Ishikawa (cell line): ENCODE results near the gene LINGO4.

ENCODE experiments used
- CEBPB ChIP-seq: IDR thresholded peaks from 2 replicates; pipeline ENCODE4 v1.6.1; 2012
- CREB1 ChIP-seq: IDR thresholded peaks from 2 replicates; pipeline ENCODE4 v1.6.1; 2012; ENCODE audit warnings: low read depth
- EGR1 ChIP-seq: IDR thresholded peaks from 2 replicates; pipeline ENCODE4 v1.6.1; 2012
- EP300 ChIP-seq: IDR thresholded peaks from 2 replicates; pipeline ENCODE4 v1.6.1; 2012; ENCODE audit warnings: borderline replicate concordance
- FOXM1 ChIP-seq: IDR thresholded peaks from 2 replicates; pipeline ENCODE4 v1.6.1; 2012; ENCODE audit warnings: low read depth, borderline replicate concordance
- NFIC ChIP-seq: IDR thresholded peaks from 2 replicates; pipeline ENCODE4 v1.6.1; 2012
- RAD21 ChIP-seq: IDR thresholded peaks from 2 replicates; pipeline ENCODE4 v1.6.1; 2012; ENCODE audit warnings: low read depth
- TAF1 ChIP-seq: IDR thresholded peaks from 2 replicates; pipeline ENCODE4 v1.6.1; 2012; ENCODE audit warnings: low read depth, mild to moderate bottlenecking
- TCF12 ChIP-seq: IDR thresholded peaks from 2 replicates; pipeline ENCODE4 v1.6.1; 2012; ENCODE audit warnings: low read depth
- TEAD4 ChIP-seq: IDR thresholded peaks from 2 replicates; pipeline ENCODE4 v1.6.1; 2012
- YY1 ChIP-seq: IDR thresholded peaks from 2 replicates; pipeline ENCODE4 v1.6.1; 2012; ENCODE audit warnings: low read depth
- ZBTB7A ChIP-seq: IDR thresholded peaks from 2 replicates; pipeline ENCODE4 v1.6.1; 2012; ENCODE audit warnings: low read depth
- TF ChIP-seq, protein P1 (sequence below): IDR thresholded peaks from 2 replicates; pipeline ENCODE4 v1.6.1; 2012; ENCODE audit warnings: low read depth, mild to moderate bottlenecking
- TF ChIP-seq, protein P2 (sequence below): IDR thresholded peaks from 2 replicates; pipeline ENCODE4 v1.6.1; 2012
- TF ChIP-seq, protein P3 (sequence below): IDR thresholded peaks from 2 replicates; pipeline ENCODE4 v1.6.1; 2012

Gene LINGO4

GRCh38 chr1:151851886-151852285 is 46.7 kb upstream of the LINGO4 start:
- no peak for TF ChIP-seq ZBTB7A
- TF ChIP-seq TEAD4: no peak
- TF ChIP-seq TCF12: no peak

- TF ChIP-seq RAD21 (no peak), NFIC (no peak), TEAD4 (no peak), ZBTB7A (no peak), TAF1 (no peak), YY1 (no peak), EP300 (no peak), FOXM1 (no peak), CEBPB (no peak), CREB1 (no peak), TCF12 (no peak), EGR1 (no peak)
- TF ChIP-seq, protein P1, sequence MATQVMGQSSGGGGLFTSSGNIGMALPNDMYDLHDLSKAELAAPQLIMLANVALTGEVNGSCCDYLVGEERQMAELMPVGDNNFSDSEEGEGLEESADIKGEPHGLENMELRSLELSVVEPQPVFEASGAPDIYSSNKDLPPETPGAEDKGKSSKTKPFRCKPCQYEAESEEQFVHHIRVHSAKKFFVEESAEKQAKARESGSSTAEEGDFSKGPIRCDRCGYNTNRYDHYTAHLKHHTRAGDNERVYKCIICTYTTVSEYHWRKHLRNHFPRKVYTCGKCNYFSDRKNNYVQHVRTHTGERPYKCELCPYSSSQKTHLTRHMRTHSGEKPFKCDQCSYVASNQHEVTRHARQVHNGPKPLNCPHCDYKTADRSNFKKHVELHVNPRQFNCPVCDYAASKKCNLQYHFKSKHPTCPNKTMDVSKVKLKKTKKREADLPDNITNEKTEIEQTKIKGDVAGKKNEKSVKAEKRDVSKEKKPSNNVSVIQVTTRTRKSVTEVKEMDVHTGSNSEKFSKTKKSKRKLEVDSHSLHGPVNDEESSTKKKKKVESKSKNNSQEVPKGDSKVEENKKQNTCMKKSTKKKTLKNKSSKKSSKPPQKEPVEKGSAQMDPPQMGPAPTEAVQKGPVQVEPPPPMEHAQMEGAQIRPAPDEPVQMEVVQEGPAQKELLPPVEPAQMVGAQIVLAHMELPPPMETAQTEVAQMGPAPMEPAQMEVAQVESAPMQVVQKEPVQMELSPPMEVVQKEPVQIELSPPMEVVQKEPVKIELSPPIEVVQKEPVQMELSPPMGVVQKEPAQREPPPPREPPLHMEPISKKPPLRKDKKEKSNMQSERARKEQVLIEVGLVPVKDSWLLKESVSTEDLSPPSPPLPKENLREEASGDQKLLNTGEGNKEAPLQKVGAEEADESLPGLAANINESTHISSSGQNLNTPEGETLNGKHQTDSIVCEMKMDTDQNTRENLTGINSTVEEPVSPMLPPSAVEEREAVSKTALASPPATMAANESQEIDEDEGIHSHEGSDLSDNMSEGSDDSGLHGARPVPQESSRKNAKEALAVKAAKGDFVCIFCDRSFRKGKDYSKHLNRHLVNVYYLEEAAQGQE: no peak
- TF ChIP-seq, protein P2, sequence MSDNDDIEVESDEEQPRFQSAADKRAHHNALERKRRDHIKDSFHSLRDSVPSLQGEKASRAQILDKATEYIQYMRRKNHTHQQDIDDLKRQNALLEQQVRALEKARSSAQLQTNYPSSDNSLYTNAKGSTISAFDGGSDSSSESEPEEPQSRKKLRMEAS: no peak
- TF ChIP-seq, protein P3, sequence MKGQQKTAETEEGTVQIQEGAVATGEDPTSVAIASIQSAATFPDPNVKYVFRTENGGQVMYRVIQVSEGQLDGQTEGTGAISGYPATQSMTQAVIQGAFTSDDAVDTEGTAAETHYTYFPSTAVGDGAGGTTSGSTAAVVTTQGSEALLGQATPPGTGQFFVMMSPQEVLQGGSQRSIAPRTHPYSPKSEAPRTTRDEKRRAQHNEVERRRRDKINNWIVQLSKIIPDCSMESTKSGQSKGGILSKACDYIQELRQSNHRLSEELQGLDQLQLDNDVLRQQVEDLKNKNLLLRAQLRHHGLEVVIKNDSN: no peak
Measured at GRCh38 chr1:151849871-151850270, 44.7 kb upstream of the LINGO4 start.

- TF ChIP-seq TCF12: no peak
- no peak for TF ChIP-seq RAD21
Measured at GRCh38 chr1:151849126-151849525, 43.9 kb upstream of the LINGO4 start.

DNA sequence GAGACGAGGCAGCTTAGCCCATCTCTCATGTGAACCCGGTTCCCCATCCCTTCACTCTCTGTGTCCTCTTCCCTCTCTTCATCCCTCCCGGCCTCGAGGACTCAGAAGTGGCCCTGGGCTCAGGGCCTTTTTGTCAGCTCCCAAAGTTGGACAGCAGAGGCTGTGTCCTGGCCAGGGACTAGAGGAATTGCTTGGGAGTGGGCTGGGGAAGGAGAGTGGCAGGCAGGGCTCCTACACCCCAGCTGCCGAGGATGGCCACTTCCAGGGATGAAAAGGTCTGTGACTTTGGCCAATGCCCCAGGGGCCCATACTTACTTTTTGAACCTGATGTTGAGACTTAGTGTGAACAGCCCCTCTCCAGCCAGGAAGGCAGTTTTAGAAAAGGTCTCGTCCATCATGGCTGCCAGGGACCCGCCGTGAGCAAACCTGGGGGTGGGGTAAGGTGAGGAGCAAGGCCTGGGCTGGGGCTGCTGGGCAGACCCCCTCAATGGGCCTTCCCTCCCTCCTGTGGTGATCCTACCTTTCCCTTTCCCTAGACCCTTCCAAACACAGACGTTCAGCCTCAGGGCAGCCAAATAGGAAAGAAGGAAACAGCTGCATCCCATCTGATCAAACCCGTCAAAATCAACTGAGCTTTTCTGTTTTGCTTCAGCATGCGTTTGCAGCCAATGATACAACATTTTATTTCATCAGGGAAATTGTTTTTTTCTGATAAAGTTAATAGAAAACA is 42.8 kb upstream of the LINGO4 start:
- TF ChIP-seq CEBPB (no peak), RAD21 (no peak), YY1 (no peak), TAF1 (no peak), EGR1 (no peak), CREB1 (no peak), NFIC (no peak), ZBTB7A (no peak)
- TF ChIP-seq, protein P1: no peak

GRCh38 chr1:151846686-151847237 is 41.5 kb upstream of the LINGO4 start:
- no peak for TF ChIP-seq EGR1
- no peak for TF ChIP-seq FOXM1
- TF ChIP-seq ZBTB7A: no peak

- TF ChIP-seq TCF12 (no peak), YY1 (no peak), EGR1 (no peak), NFIC (no peak), CEBPB (no peak), ZBTB7A (no peak), TAF1 (no peak)
Measured at GRCh38 chr1:151846062-151846568, 40.9 kb upstream of the LINGO4 start.

GRCh38 chr1:151843398-151843797 is 38.2 kb upstream of the LINGO4 start:
- TF ChIP-seq EP300: no peak
- TF ChIP-seq CEBPB: no peak
- TF ChIP-seq TCF12: no peak
- no peak for TF ChIP-seq RAD21
- TF ChIP-seq NFIC: no peak
- no peak for TF ChIP-seq TAF1
- no peak for TF ChIP-seq EGR1
- TF ChIP-seq, protein P3: no peak
- TF ChIP-seq, protein P2: no peak
- no peak for TF ChIP-seq FOXM1
- TF ChIP-seq ZBTB7A: no peak
- no peak for TF ChIP-seq YY1
- no peak for TF ChIP-seq TEAD4
- TF ChIP-seq, protein P1: no peak
- no peak for TF ChIP-seq CREB1
